ENCODE results near the gene TMEM213.

GRCh38 chr7:138878051-138878450 is 80.3 kb downstream of the TMEM213 start:
- TF ChIP-seq ZNF384 (IDR thresholded peaks at IDR 0.05) (no peak), ARNT (IDR thresholded peaks at IDR 0.05) (no peak), BHLHE40 (IDR thresholded peaks at IDR 0.05; ENCODE audit: borderline replicate concordance) (no peak), SUZ12 (IDR thresholded peaks at IDR 0.05) (no peak)
